Bronchial epithelial cell (primary cell): ENCODE data around the gene YPEL4. TPM values are rescaled to one million over a fixed set of nuclear protein-coding genes. Genes with fewer than 3 reads are reported as not detected.

Experiments
- DNase-seq: peaks from one replicate; pipeline ENCODE4 v3.0.0-alpha.2; 2010; ENCODE audit warnings: low read depth
- FAIRE-seq: peaks from 2 replicates; lab custom pipeline; 2011; peaks lifted over from hg19 to GRCh38; lab: Jason Lieb, UNC
- H3K27me3 ChIP-seq: 2 replicates; pipeline ENCODE4 v1.5.1; 2011; ENCODE audit warnings: low read length; ENCODE audit not compliant: control insufficient read depth, insufficient read depth
- H3K36me3 ChIP-seq: 2 replicates; pipeline ENCODE4 v1.5.1; 2011; ENCODE audit warnings: low read length; ENCODE audit not compliant: control insufficient read depth, insufficient read depth
- H3K4me3 ChIP-seq: 2 replicates; pipeline ENCODE4 v1.5.1; 2011; ENCODE audit warnings: mild to moderate bottlenecking, low read depth, low read length, control low read depth
- total RNA-seq: library from RNA; depleted of rRNA; stranded (reverse); fragments of >200 nt; gene quantifications from 2 replicates; pipeline ENCODE4 v1.2.1, GENCODE V29; 2014
- TF ChIP-seq, protein P1 (sequence below): IDR thresholded peaks from 2 replicates; pipeline ENCODE4 v1.5.1; 2011; ENCODE audit warnings: mild to moderate bottlenecking, moderate library complexity, low read length, control low read depth, inconsistent platforms; ENCODE audit not compliant: insufficient read depth, severe bottlenecking

The YPEL4 gene
- total RNA-seq, 1 donor from 2014 or later, result 0.26 TPM

- DNase-seq (no peak), FAIRE-seq (no peak)
- TF ChIP-seq, protein P1, sequence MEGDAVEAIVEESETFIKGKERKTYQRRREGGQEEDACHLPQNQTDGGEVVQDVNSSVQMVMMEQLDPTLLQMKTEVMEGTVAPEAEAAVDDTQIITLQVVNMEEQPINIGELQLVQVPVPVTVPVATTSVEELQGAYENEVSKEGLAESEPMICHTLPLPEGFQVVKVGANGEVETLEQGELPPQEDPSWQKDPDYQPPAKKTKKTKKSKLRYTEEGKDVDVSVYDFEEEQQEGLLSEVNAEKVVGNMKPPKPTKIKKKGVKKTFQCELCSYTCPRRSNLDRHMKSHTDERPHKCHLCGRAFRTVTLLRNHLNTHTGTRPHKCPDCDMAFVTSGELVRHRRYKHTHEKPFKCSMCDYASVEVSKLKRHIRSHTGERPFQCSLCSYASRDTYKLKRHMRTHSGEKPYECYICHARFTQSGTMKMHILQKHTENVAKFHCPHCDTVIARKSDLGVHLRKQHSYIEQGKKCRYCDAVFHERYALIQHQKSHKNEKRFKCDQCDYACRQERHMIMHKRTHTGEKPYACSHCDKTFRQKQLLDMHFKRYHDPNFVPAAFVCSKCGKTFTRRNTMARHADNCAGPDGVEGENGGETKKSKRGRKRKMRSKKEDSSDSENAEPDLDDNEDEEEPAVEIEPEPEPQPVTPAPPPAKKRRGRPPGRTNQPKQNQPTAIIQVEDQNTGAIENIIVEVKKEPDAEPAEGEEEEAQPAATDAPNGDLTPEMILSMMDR, result no peak
- no peaks in the 10 kb centered on the region for H3K36me3 ChIP-seq
- no peak overlapping the region for H3K4me3 ChIP-seq
- H3K27me3 ChIP-seq, result peaks cover 19% of the 10 kb centered on the region
Measured at GRCh38 chr11:57645689-57646085, 4.0 kb downstream of the YPEL4 start.

- Histone ChIP-seq H3K36me3 (no peaks in the 10 kb centered on the region), H3K4me3 (no peak overlapping the region), H3K27me3 (peaks cover 19% of the 10 kb centered on the region)
- FAIRE-seq (no peak), DNase-seq (peak; percentile 56)
- TF ChIP-seq, protein P1, result peak; percentile 88
Measured at GRCh38 chr11:57644748-57645688, 4.7 kb downstream of the YPEL4 start.

- H3K27me3 ChIP-seq, result peaks cover 15% of the 10 kb centered on the region
- TF ChIP-seq, protein P1, result no peak
- no peaks in the 10 kb centered on the region for H3K36me3 ChIP-seq
- no peak for DNase-seq
- H3K4me3 ChIP-seq, result no peak overlapping the region
- no peak for FAIRE-seq
Measured at GRCh38 chr11:57643802-57644201, 5.9 kb downstream of the YPEL4 start.

- TF ChIP-seq, protein P1, result peak; percentile 65
- no peaks in the 10 kb centered on the region for H3K27me3 ChIP-seq
- FAIRE-seq (no peak), DNase-seq (peak; percentile 60)
- H3K4me3 ChIP-seq, result no peak overlapping the region
- H3K36me3 ChIP-seq, result no peaks in the 10 kb centered on the region
Measured at GRCh38 chr11:57641011-57641807, 8.5 kb downstream of the YPEL4 start.

- TF ChIP-seq, protein P1, result no peak
- Histone ChIP-seq H3K4me3 (no peak overlapping the region), H3K27me3 (no peaks in the 10 kb centered on the region), H3K36me3 (no peaks in the 10 kb centered on the region)
- DNase-seq (no peak), FAIRE-seq (no peak)
Measured at GRCh38 chr11:57640068-57640800, 9.5 kb downstream of the YPEL4 start.
